OCI-LY3 (cell line): Measurements from ENCODE around the gene KLRC3.

Experiments used
- CTCF ChIP-seq: fragments of 200-600, 300-600 bp; sonication (generic); IDR thresholded peaks from 2 replicates; pipeline ENCODE4 v1.5.1; 2014; ENCODE audit warnings: antibody characterized with exemption, low read length, low read depth
- EZH2phosphoT487 ChIP-seq: fragments of 200-600 bp; shearing (Covaris generic); IDR thresholded peaks from 2 replicates; pipeline ENCODE4 v1.6.1; 2018; ENCODE audit warnings: antibody characterized with exemption, mixed run types, low read depth

DNA sequence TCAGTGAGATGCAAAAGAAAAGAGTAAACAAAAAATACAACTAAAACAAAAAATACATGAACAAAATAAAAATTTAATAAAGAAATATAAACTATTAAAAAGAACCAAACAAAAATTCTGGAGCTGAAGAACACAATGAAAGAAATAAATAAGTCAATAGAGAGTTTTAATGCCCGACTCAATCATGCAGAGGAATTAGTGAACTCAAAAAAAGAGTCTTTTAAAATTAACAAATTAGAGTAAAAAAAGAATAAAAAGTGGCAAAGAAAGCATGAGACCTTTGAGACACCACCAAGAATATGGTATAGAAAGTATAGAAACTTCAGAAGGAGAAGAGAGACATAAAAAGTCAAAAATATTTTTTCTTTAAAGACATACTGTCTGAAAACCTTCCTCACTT is 35.4 kb upstream of the KLRC3 start:
- no peak for TF ChIP-seq CTCF
- TF ChIP-seq EZH2phosphoT487: no peak
